BJ (cell line): ENCODE measurements around the gene PYHIN1. TPM values are rescaled to one million over a fixed set of nuclear protein-coding genes. Genes with fewer than 3 reads are reported as not detected.
"Not testable (repeated sequence)": the region's sequence is repeated elsewhere in the genome, so short reads cannot be mapped to it uniquely, and the experiment has no call there.

Experiments used
- CTCF ChIA-PET: fragments of 350-600 bp; formaldehyde crosslinking; extraction: SDS; loops from one replicate; lab custom pipeline; 2021; ENCODE audit warnings: antibody characterized with exemption, inconsistent platforms; lab: Yijun Ruan, JAX
- POLR2A ChIA-PET: fragments of 300-600 bp; sonication (Branson Sonifier 250); formaldehyde crosslinking; extraction: SDS; loops from one replicate; lab custom pipeline; 2021; ENCODE audit warnings: antibody characterized with exemption; lab: Charles Lee
- DNase-seq: peaks from one replicate; pipeline ENCODE4 v3.0.0-alpha.2; 2011; ENCODE audit warnings: low read depth
- H3K27me3 ChIP-seq: 2 replicates; pipeline ENCODE4 v1.6.0; 2011; ENCODE audit warnings: low read length; ENCODE audit not compliant: control insufficient read depth, insufficient read depth
- H3K36me3 ChIP-seq: 2 replicates; pipeline ENCODE4 v1.5.1; 2011; ENCODE audit warnings: low read length; ENCODE audit not compliant: control insufficient read depth, insufficient read depth
- H3K4me3 ChIP-seq: 2 replicates; pipeline ENCODE4 v1.5.1; 2011; ENCODE audit warnings: low read depth, mild to moderate bottlenecking, control low read depth, low read length
- CTCF ChIP-seq: IDR thresholded peaks from 2 replicates; pipeline ENCODE4 v1.5.1; 2011; ENCODE audit warnings: low read depth, mild to moderate bottlenecking, control low read depth, inconsistent platforms, low read length, moderate library complexity; ENCODE audit not compliant: insufficient read depth
- polyA plus RNA-seq: library from polyadenylated mRNA; depleted of rRNA; stranded (reverse); fragments of >200 nt; gene quantifications from 2 replicates; pipeline ENCODE4 v1.2.3, GENCODE V29; 2011

The PYHIN1 gene
- polyA plus RNA-seq, 1 experiment, result not detected

GRCh38 chr1:159000625-159001024, 69.3 kb downstream of the PYHIN1 start:
- no peak for TF ChIP-seq CTCF
- Histone ChIP-seq H3K4me3 (peak overlapping the region; percentile 50), H3K36me3 (no peaks in the 10 kb centered on the region), H3K27me3 (no peaks in the 10 kb centered on the region)
- DNase-seq, result peak; percentile 72
- ChIA-PET POLR2A (no interaction called here), CTCF (interaction anchor here (1.4 to 1.5 kb wide), 4 partner anchors 9 to 797 kb away, joined by 3 to 8 read pairs (median 5); partner anchors contain the start of gene IFI16)

GRCh38 chr1:159005161-159005560, 73.8 kb downstream of the PYHIN1 start:
- ChIA-PET CTCF (no interaction called here), POLR2A (no interaction called here)
- TF ChIP-seq CTCF, result no peak
- Histone ChIP-seq H3K4me3 (no peak overlapping the region), H3K27me3 (no peaks in the 10 kb centered on the region), H3K36me3 (no peaks in the 10 kb centered on the region)
- no peak for DNase-seq

GRCh38 chr1:159005676-159006075, 74.3 kb downstream of the PYHIN1 start:
- Histone ChIP-seq H3K36me3 (no peaks in the 10 kb centered on the region), H3K27me3 (no peaks in the 10 kb centered on the region), H3K4me3 (no peak overlapping the region)
- ChIA-PET POLR2A (no interaction called here), CTCF (no interaction called here)
- no peak for DNase-seq
- TF ChIP-seq CTCF, result no peak

- H3K4me3 ChIP-seq, DNase-seq, H3K27me3 ChIP-seq, POLR2A ChIA-PET, CTCF ChIA-PET, H3K36me3 ChIP-seq: not testable (repeated sequence)
These were observed 75.0 kb downstream of the PYHIN1 start for GRCh38 chr1:159006210-159006807.

- H3K36me3 ChIP-seq, result no peaks in the 10 kb centered on the region
- H3K4me3 ChIP-seq, result no peak overlapping the region
- ChIA-PET POLR2A (no interaction called here), CTCF (no interaction called here)
- H3K27me3 ChIP-seq, result no peaks in the 10 kb centered on the region
- TF ChIP-seq CTCF, result no peak
- no peak for DNase-seq
These were observed 76.4 kb downstream of the PYHIN1 start for GRCh38 chr1:159007726-159008125.

- no peak for DNase-seq
- no peak for TF ChIP-seq CTCF
- Histone ChIP-seq H3K36me3 (no peaks in the 10 kb centered on the region), H3K4me3 (no peak overlapping the region), H3K27me3 (no peaks in the 10 kb centered on the region)
- CTCF ChIA-PET, result interaction anchor here (0.9 to 1.9 kb wide), 3 partner anchors 9 to 20 kb away, joined by 3 to 6 read pairs (median 5); no protein-coding TSS in a partner anchor
- POLR2A ChIA-PET, result no interaction called here
These were observed 77.4 kb downstream of the PYHIN1 start for GRCh38 chr1:159008744-159009188.
